Tibial nerve (tissue), 3 donors: ENCODE data around the gene SLC7A1.

ENCODE experiments used
- CTCF ChIP-seq, 5 experiments: fragments of 200-600 bp in 3 of 5; fragments of 450-650 bp in 2 of 5; sonication (generic) in 3 of 5; IDR thresholded peaks; one replicate each; pipeline ENCODE4 v1.5.1; 2016 to 2019; ENCODE audit warnings: antibody characterized with exemption in 5 of 5, mild to moderate bottlenecking in 3 of 5, moderate library complexity in 2 of 5
- POLR2A ChIP-seq, 2 donors: fragments of 450-650 bp; IDR thresholded peaks; one replicate each; pipeline ENCODE4 v1.6.1; 2017; ENCODE audit warnings: antibody characterized with exemption in 2 of 2, mild to moderate bottlenecking in 2 of 2, moderate library complexity in 2 of 2

- TF ChIP-seq CTCF (IDR thresholded peaks at IDR 0.05): no peak
- TF ChIP-seq POLR2A (IDR thresholded peaks at IDR 0.05): no peak
Measured at GRCh38 chr13:29536853-29537252, 58.6 kb downstream of the SLC7A1 start.
